HepG2 (cell line): Measurements from ENCODE around the gene GDE1. TPM values are rescaled to one million over a fixed set of nuclear protein-coding genes. Genes with fewer than 3 reads are reported as not detected.
A peak's percentile ranks its signal among the peaks of the same experiment; 100 is the strongest.

ENCODE experiments used
- ATF1 ChIP-seq: IDR thresholded peaks from 2 replicates; pipeline ENCODE4 v1.6.1; 2016; ENCODE audit warnings: mild to moderate bottlenecking, control low read depth
- CBX1 ChIP-seq: IDR thresholded peaks from one replicate; pipeline ENCODE4 v1.6.1; 2016; ENCODE audit warnings: antibody characterized with exemption, low read depth
- CCAR2 ChIP-seq: fragments of 200-400 bp; formaldehyde crosslinking; optimal IDR thresholded peaks from 2 replicates; pipeline ENCODE3; 2018; ENCODE audit warnings: low read depth, mild to moderate bottlenecking, low read length, moderate library complexity
- CHD2 ChIP-seq: IDR thresholded peaks from 2 replicates; pipeline ENCODE4 v1.6.1; 2011; ENCODE audit warnings: low read depth, low read length, improper control_type of control experiment
- CREB1 ChIP-seq, 2 experiments: fragments of 450-650 bp in 1 of 2; IDR thresholded peaks; 2 replicates each; pipeline ENCODE4 v1.6.1; 2016 to 2017; ENCODE audit warnings: control low read depth in 1 of 2, mild to moderate bottlenecking in 1 of 2, missing compliant biosample characterization in 1 of 2, missing genetic modification characterization in 1 of 2
- FOXO1 ChIP-seq: sonication (generic); formaldehyde crosslinking; IDR thresholded peaks from 2 replicates; pipeline ENCODE4 v1.4.0; 2020; ENCODE audit warnings: missing genetic modification reagents
- RARG ChIP-seq: sonication (generic); formaldehyde crosslinking; IDR thresholded peaks from 2 replicates; pipeline ENCODE4 v1.4.0; 2020; ENCODE audit warnings: low read depth, mild to moderate bottlenecking, missing genetic modification reagents
- RORA ChIP-seq: sonication (generic); formaldehyde crosslinking; IDR thresholded peaks from 2 replicates; pipeline ENCODE4 v1.5.0; 2020; ENCODE audit warnings: mild to moderate bottlenecking, missing genetic modification reagents, moderate library complexity
- RXRA ChIP-seq: sonication (generic); formaldehyde crosslinking; IDR thresholded peaks from 2 replicates; pipeline ENCODE4 v1.5.1; 2020; ENCODE audit warnings: missing genetic modification reagents
- SP5 ChIP-seq: IDR thresholded peaks from 2 replicates; pipeline ENCODE4 v1.6.1; 2016; ENCODE audit warnings: low read depth, borderline replicate concordance
- TBX2 ChIP-seq: sonication (generic); formaldehyde crosslinking; IDR thresholded peaks from 2 replicates; pipeline ENCODE4 v1.5.0; 2020; ENCODE audit warnings: missing genetic modification reagents, mild to moderate bottlenecking, borderline replicate concordance
- ZMYM2 ChIP-seq: sonication (generic); formaldehyde crosslinking; IDR thresholded peaks from 2 replicates; pipeline ENCODE4 v1.8.0; 2022; ENCODE audit warnings: mild to moderate bottlenecking, missing genetic modification reagents
- ZNF878 ChIP-seq: sonication (generic); formaldehyde crosslinking; IDR thresholded peaks from 2 replicates; pipeline ENCODE4 v1.8.1; 2023; ENCODE audit warnings: mild to moderate bottlenecking, missing genetic modification reagents, moderate library complexity
- polyA plus RNA-seq, 8 experiments: library from polyadenylated mRNA; depleted of rRNA in 3 of 8; stranded (reverse) in 7 of 8; unstranded in 1 of 8; fragments of >200 nt; fragmentation: Illumina TruSeq in 4 of 8; extraction: Trizol in 4 of 8; gene quantifications; 2 replicates each; pipeline versions ENCODE4 v1.2.1 to v1.2.3, GENCODE V29; 2011 to 2016; ENCODE audit warnings: low read depth in 4 of 8, missing spikeins in 1 of 8, mixed read lengths in 1 of 8; ENCODE audit not compliant: insufficient read depth in 1 of 8
- total RNA-seq, 5 experiments: library from RNA; depleted of rRNA; stranded (reverse); fragments of >200 nt; fragmentation: Illumina TruSeq; extraction: Trizol; gene quantifications; 2 replicates each; pipeline ENCODE4 v1.2.3, GENCODE V29; 2016; ENCODE audit warnings: low read depth in 1 of 5
- TF ChIP-seq, protein P1 (sequence below): sonication (generic); formaldehyde crosslinking; IDR thresholded peaks from 2 replicates; pipeline ENCODE4 v1.4.0; 2020; ENCODE audit warnings: missing genetic modification reagents, borderline replicate concordance
- TF ChIP-seq, protein P2 (sequence below): IDR thresholded peaks from 2 replicates; pipeline ENCODE4 v1.6.1; 2012; ENCODE audit warnings: low read length, improper control_type of control experiment
- TF ChIP-seq, protein P3 (sequence below): sonication (generic); formaldehyde crosslinking; IDR thresholded peaks from 2 replicates; pipeline ENCODE4 v1.4.0; 2020; ENCODE audit warnings: missing genetic modification reagents
- TF ChIP-seq, protein P4 (sequence below): sonication (generic); formaldehyde crosslinking; IDR thresholded peaks from 2 replicates; pipeline ENCODE4 v1.8.1; 2023; ENCODE audit warnings: missing genetic modification reagents, inconsistent platforms, borderline replicate concordance
- TF ChIP-seq, protein P5 (sequence below): sonication (generic); formaldehyde crosslinking; IDR thresholded peaks from 2 replicates; pipeline ENCODE4 v1.4.0; 2020; ENCODE audit warnings: missing genetic modification reagents

The GDE1 gene
- total and polyA plus RNA-seq, 2 of the 13 experiments (the other 11 are each of a cell fraction or from before 2014, with no cell fraction given) = 35.9 to 59.0 TPM

DNA sequence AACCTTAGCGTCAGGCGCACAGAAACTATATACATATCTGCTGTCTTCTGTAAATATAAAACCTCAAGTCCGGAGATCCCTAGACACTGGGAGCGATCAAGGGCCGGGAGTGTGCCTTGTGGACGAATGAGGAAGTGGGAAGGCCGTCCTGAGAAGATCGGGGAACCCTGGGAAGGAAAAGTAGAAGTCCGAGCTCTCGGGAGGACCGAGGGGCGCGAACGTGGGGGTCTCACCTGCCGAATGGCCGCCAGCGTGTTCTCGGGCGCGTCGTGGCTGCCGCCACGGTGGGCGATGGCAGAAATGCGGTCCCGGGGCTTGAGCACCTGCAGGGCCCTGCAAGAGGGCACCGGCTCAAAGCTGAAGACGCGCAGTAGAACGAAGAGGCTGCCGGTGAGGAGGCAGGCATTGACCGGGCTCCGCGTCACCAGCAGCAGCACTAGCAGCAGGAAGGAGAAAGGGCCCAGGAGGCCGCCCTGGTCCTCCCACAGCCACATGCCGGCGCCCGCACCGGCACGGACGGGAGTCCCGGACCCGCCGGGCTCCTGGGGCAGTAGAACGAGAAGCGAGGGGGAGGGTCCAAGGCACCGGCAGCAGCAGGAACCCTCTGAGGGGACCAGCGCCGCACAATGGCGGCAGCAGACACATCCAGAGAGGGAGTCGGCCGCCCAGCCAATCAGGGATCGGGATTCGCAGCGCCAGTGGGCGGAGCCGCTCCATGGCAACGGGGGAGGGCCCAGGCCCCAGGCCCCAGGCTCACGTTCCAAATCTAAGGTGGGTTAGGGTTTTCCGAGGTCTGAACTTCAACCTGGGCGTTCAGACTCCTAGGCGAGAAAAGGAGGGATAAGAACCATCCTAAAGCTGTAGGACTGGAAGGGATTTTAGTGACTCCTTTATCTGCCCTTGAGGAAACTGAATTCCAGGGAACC is at the start of gene GDE1 (continued):
- TF ChIP-seq, protein P1, sequence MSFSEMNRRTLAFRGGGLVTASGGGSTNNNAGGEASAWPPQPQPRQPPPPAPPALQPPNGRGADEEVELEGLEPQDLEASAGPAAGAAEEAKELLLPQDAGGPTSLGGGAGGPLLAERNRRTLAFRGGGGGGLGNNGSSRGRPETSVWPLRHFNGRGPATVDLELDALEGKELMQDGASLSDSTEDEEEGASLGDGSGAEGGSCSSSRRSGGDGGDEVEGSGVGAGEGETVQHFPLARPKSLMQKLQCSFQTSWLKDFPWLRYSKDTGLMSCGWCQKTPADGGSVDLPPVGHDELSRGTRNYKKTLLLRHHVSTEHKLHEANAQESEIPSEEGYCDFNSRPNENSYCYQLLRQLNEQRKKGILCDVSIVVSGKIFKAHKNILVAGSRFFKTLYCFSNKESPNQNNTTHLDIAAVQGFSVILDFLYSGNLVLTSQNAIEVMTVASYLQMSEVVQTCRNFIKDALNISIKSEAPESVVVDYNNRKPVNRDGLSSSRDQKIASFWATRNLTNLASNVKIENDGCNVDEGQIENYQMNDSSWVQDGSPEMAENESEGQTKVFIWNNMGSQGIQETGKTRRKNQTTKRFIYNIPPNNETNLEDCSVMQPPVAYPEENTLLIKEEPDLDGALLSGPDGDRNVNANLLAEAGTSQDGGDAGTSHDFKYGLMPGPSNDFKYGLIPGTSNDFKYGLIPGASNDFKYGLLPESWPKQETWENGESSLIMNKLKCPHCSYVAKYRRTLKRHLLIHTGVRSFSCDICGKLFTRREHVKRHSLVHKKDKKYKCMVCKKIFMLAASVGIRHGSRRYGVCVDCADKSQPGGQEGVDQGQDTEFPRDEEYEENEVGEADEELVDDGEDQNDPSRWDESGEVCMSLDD (CRISPR knock-in tag) = no peak
- TF ChIP-seq ZNF878 (CRISPR knock-in tag) = no peak
- TF ChIP-seq TBX2 (CRISPR knock-in tag) = peak; percentile 85
- peak; percentile 68; the same call in 1 of the 2 replicates for TF ChIP-seq FOXO1 (CRISPR knock-in tag)
- TF ChIP-seq, protein P2, sequence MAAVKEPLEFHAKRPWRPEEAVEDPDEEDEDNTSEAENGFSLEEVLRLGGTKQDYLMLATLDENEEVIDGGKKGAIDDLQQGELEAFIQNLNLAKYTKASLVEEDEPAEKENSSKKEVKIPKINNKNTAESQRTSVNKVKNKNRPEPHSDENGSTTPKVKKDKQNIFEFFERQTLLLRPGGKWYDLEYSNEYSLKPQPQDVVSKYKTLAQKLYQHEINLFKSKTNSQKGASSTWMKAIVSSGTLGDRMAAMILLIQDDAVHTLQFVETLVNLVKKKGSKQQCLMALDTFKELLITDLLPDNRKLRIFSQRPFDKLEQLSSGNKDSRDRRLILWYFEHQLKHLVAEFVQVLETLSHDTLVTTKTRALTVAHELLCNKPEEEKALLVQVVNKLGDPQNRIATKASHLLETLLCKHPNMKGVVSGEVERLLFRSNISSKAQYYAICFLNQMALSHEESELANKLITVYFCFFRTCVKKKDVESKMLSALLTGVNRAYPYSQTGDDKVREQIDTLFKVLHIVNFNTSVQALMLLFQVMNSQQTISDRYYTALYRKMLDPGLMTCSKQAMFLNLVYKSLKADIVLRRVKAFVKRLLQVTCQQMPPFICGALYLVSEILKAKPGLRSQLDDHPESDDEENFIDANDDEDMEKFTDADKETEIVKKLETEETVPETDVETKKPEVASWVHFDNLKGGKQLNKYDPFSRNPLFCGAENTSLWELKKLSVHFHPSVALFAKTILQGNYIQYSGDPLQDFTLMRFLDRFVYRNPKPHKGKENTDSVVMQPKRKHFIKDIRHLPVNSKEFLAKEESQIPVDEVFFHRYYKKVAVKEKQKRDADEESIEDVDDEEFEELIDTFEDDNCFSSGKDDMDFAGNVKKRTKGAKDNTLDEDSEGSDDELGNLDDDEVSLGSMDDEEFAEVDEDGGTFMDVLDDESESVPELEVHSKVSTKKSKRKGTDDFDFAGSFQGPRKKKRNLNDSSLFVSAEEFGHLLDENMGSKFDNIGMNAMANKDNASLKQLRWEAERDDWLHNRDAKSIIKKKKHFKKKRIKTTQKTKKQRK = no peak
- TF ChIP-seq, protein P3, sequence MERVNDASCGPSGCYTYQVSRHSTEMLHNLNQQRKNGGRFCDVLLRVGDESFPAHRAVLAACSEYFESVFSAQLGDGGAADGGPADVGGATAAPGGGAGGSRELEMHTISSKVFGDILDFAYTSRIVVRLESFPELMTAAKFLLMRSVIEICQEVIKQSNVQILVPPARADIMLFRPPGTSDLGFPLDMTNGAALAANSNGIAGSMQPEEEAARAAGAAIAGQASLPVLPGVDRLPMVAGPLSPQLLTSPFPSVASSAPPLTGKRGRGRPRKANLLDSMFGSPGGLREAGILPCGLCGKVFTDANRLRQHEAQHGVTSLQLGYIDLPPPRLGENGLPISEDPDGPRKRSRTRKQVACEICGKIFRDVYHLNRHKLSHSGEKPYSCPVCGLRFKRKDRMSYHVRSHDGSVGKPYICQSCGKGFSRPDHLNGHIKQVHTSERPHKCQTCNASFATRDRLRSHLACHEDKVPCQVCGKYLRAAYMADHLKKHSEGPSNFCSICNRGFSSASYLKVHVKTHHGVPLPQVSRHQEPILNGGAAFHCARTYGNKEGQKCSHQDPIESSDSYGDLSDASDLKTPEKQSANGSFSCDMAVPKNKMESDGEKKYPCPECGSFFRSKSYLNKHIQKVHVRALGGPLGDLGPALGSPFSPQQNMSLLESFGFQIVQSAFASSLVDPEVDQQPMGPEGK (CRISPR knock-in tag) = peak; percentile 93
- TF ChIP-seq CBX1 = peak; percentile 40
- TF ChIP-seq, protein P4, sequence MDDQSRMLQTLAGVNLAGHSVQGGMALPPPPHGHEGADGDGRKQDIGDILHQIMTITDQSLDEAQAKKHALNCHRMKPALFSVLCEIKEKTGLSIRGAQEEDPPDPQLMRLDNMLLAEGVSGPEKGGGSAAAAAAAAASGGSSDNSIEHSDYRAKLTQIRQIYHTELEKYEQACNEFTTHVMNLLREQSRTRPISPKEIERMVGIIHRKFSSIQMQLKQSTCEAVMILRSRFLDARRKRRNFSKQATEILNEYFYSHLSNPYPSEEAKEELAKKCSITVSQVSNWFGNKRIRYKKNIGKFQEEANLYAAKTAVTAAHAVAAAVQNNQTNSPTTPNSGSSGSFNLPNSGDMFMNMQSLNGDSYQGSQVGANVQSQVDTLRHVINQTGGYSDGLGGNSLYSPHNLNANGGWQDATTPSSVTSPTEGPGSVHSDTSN = 0 out of 2 replicates have a peak, but pooled peaks have one; percentile 55
- peak; percentile 52; the same call in 1 of the 2 replicates for TF ChIP-seq ATF1 (CRISPR knock-in tag)
- no peak for TF ChIP-seq RARG (CRISPR knock-in tag)
- no peak for TF ChIP-seq CCAR2
- TF ChIP-seq CREB1 (IDR thresholded peaks at IDR 0.05) = peak; percentile 57
- peak; percentile 52; the same call in 1 of the 2 replicates for TF ChIP-seq CREB1 (CRISPR knock-in tag; IDR thresholded peaks at IDR 0.05)
- peak; percentile 68; the same call in 1 of the 2 replicates for TF ChIP-seq RXRA
- TF ChIP-seq ZMYM2 (CRISPR knock-in tag) = no peak
- TF ChIP-seq, protein P5, sequence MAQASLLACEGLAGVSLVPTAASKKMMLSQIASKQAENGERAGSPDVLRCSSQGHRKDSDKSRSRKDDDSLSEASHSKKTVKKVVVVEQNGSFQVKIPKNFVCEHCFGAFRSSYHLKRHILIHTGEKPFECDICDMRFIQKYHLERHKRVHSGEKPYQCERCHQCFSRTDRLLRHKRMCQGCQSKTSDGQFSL (CRISPR knock-in tag) = no peak
- TF ChIP-seq CHD2 = no peak
- peak; percentile 90 for TF ChIP-seq SP5
- no peak for TF ChIP-seq RORA (CRISPR knock-in tag)
